ENCODE measurements around the gene FNDC11.

DNA sequence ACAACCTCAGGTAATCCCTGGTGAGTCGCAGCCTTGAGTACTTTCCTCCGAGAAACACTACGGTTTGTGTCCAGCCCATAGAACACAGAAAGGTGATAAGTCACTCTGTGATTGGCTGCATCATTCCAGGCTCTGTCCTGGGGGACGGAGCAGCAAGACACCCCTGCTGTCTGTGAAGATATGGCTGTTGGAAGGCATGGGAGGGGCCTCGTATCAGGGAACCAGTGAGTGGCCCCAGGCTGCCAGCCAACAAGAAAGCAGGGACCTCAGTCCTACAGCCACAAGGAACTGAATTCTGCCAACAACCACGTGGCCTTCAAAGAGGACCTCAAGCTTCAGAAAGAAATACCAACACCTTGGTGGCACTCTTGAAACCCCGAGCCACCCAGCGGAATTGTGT, 48.7 kb upstream of the FNDC11 start:
- TF ChIP-seq EP300 (IDR thresholded peaks at IDR 0.05) (no peak), SMC3 (IDR thresholded peaks at IDR 0.05) (no peak), CHD2 (IDR thresholded peaks at IDR 0.05; ENCODE audit: low read length, partially characterized antibody) (no peak), FOXS1 (CRISPR knock-in tag; IDR thresholded peaks at IDR 0.05) (no peak), CEBPB (IDR thresholded peaks at IDR 0.05) (no peak)
- TF ChIP-seq, protein P1, sequence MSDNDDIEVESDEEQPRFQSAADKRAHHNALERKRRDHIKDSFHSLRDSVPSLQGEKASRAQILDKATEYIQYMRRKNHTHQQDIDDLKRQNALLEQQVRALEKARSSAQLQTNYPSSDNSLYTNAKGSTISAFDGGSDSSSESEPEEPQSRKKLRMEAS (IDR thresholded peaks at IDR 0.05): no peak
